Measurements from ENCODE around the gene PHACTR1.

GRCh38 chr6:13216236-13217014, 499.9 kb downstream of the PHACTR1 start:
- no peak for TF ChIP-seq EZH2phosphoT487 (IDR thresholded peaks at IDR 0.05; ENCODE audit: insufficient read depth, low read depth)
- TF ChIP-seq EZH2 (IDR thresholded peaks at IDR 0.05; ENCODE audit: insufficient read depth, poor library complexity, severe bottlenecking), result no peak

All from GM23248 (cell line).